Stimulated activated CD8-positive, alpha-beta memory T cell treated with anti-CD3 and anti-CD28 coated beads, Interleukin-12 subunit alpha, Interleukin-12 subunit beta, amount 100 ng/mL, for 24 hours (primary cell): ENCODE data around the gene MPZL2.

ENCODE experiments used
- DNase-seq: peaks from one replicate; pipeline ENCODE4 v3.0.0-alpha.2; 2020; ENCODE audit errors: extremely low read depth

Gene MPZL2

GRCh38 chr11:118221419-118221818 is 42.7 kb downstream of the MPZL2 start:
- DNase-seq: no peak

GRCh38 chr11:118219732-118220131 is 44.4 kb downstream of the MPZL2 start:
- no peak for DNase-seq

GRCh38 chr11:118219244-118219643 is 44.9 kb downstream of the MPZL2 start:
- DNase-seq: no peak

- no peak for DNase-seq
Measured at GRCh38 chr11:118217575-118217974, 46.5 kb downstream of the MPZL2 start.

GRCh38 chr11:118216621-118217481 is 47.2 kb downstream of the MPZL2 start:
- DNase-seq: no peak

GRCh38 chr11:118215765-118216164 is 48.3 kb downstream of the MPZL2 start:
- DNase-seq: no peak

GRCh38 chr11:118215262-118215661 is 48.8 kb downstream of the MPZL2 start:
- no peak for DNase-seq

GRCh38 chr11:118214210-118214914 is 49.7 kb downstream of the MPZL2 start:
- DNase-seq: no peak

GRCh38 chr11:118213781-118214180 is 50.3 kb downstream of the MPZL2 start:
- no peak for DNase-seq

GRCh38 chr11:118213201-118213600 is 50.9 kb downstream of the MPZL2 start:
- DNase-seq: no peak

GRCh38 chr11:118212781-118213191 is 51.3 kb downstream of the MPZL2 start:
- no peak for DNase-seq

- no peak for DNase-seq
Measured at GRCh38 chr11:118212131-118212725, 51.9 kb downstream of the MPZL2 start.

GRCh38 chr11:118211006-118211405 is 53.1 kb downstream of the MPZL2 start:
- DNase-seq: no peak

GRCh38 chr11:118210323-118210722 is 53.8 kb downstream of the MPZL2 start:
- DNase-seq: no peak

- DNase-seq: no peak
Measured at GRCh38 chr11:118209033-118209432, 55.1 kb downstream of the MPZL2 start.

- DNase-seq: no peak
Measured at GRCh38 chr11:118207079-118207478, 57.0 kb downstream of the MPZL2 start.

- no peak for DNase-seq
Measured at GRCh38 chr11:118206391-118207031, 57.6 kb downstream of the MPZL2 start.

GRCh38 chr11:118205606-118206378 is 58.3 kb downstream of the MPZL2 start:
- DNase-seq: no peak
